WTC11 (cell line): ENCODE measurements around the gene MCAT. TPM values are rescaled to one million over a fixed set of nuclear protein-coding genes. Genes with fewer than 3 reads are reported as not detected.

Experiments used
- ATAC-seq: fragments of 200-7000 bp; cut with Tn5 transposase; 2 replicates; pipeline ENCODE4 v1.10.0; 2021; ENCODE audit warnings: mild to moderate bottlenecking, moderate library complexity
- CTCF ChIA-PET: fragments of 300-600 bp; sonication (Branson Sonifier 250); formaldehyde crosslinking; loops from one replicate; lab custom pipeline; 2021; ENCODE audit warnings: antibody characterized with exemption; lab: Charles Lee
- POLR2A ChIA-PET: fragments of 350-600 bp; sonication (Branson Sonifier 250); formaldehyde crosslinking; loops from one replicate; lab custom pipeline; 2021; ENCODE audit warnings: antibody characterized with exemption; lab: Charles Lee
- DNase-seq: peaks from one replicate; pipeline ENCODE4 v3.0.0; 2021; ENCODE audit warnings: low spot score
- H3K27ac Mint-ChIP-seq: 2 replicates; pipeline ENCODE4 v1.8.0; 2021; ENCODE audit warnings: mixed read lengths
- H3K27me3 Mint-ChIP-seq: 2 replicates; pipeline ENCODE4 v1.8.0; 2021; ENCODE audit warnings: low read depth, mild to moderate bottlenecking, moderate library complexity, mixed read lengths
- H3K36me3 Mint-ChIP-seq: 2 replicates; pipeline ENCODE4 v1.8.0; 2021; ENCODE audit warnings: mixed read lengths
- H3K4me1 Mint-ChIP-seq: 2 replicates; pipeline ENCODE4 v1.8.0; 2022; ENCODE audit warnings: mixed read lengths
- H3K4me3 Mint-ChIP-seq: 2 replicates; pipeline ENCODE4 v1.8.0; 2021; ENCODE audit warnings: mild to moderate bottlenecking, moderate library complexity, mixed read lengths
- H3K9me3 Mint-ChIP-seq: 2 replicates; pipeline ENCODE4 v1.8.0; 2021; ENCODE audit warnings: mixed read lengths
- ATF2 ChIP-seq: sonication (generic); formaldehyde crosslinking; IDR thresholded peaks from 2 replicates; pipeline ENCODE4 v1.8.1; 2022; ENCODE audit warnings: low read depth, missing genetic modification reagents, borderline replicate concordance
- ELF4 ChIP-seq: sonication (generic); formaldehyde crosslinking; IDR thresholded peaks from 2 replicates; pipeline ENCODE4 v1.8.1; 2022; ENCODE audit warnings: low read depth, mild to moderate bottlenecking, moderate library complexity, missing genetic modification reagents
- ESRRA ChIP-seq: sonication (generic); formaldehyde crosslinking; IDR thresholded peaks from 2 replicates; pipeline ENCODE4 v1.8.1; 2022; ENCODE audit warnings: mild to moderate bottlenecking, missing genetic modification reagents, borderline replicate concordance
- IRF1 ChIP-seq: sonication (generic); formaldehyde crosslinking; IDR thresholded peaks from 2 replicates; pipeline ENCODE4 v1.8.0; 2023; ENCODE audit warnings: missing genetic modification reagents
- JUN ChIP-seq: sonication (generic); formaldehyde crosslinking; IDR thresholded peaks from 2 replicates; pipeline ENCODE4 v1.8.0; 2023; ENCODE audit warnings: mild to moderate bottlenecking, missing genetic modification reagents
- NR3C1 ChIP-seq: sonication (generic); formaldehyde crosslinking; conservative IDR thresholded peaks from 2 replicates; pipeline ENCODE4 v1.8.1; 2023; ENCODE audit warnings: low read depth, mild to moderate bottlenecking, missing genetic modification reagents
- SMAD4 ChIP-seq: sonication (generic); formaldehyde crosslinking; IDR thresholded peaks from 2 replicates; pipeline ENCODE4 v1.8.0; 2022; ENCODE audit warnings: mild to moderate bottlenecking, missing genetic modification reagents
- STAT6 ChIP-seq: sonication (generic); formaldehyde crosslinking; conservative IDR thresholded peaks from 2 replicates; pipeline ENCODE4 v1.8.1; 2023; ENCODE audit warnings: mild to moderate bottlenecking, low read depth, missing genetic modification reagents, moderate library complexity
- TCF7 ChIP-seq: sonication (generic); formaldehyde crosslinking; IDR thresholded peaks from 2 replicates; pipeline ENCODE4 v1.8.0; 2022; ENCODE audit warnings: mild to moderate bottlenecking, low read depth, missing genetic modification reagents, moderate library complexity
- ZBTB21 ChIP-seq: sonication (generic); formaldehyde crosslinking; IDR thresholded peaks from 2 replicates; pipeline ENCODE4 v1.8.1; 2023; ENCODE audit warnings: mild to moderate bottlenecking, missing genetic modification reagents, borderline replicate concordance
- ZNF263 ChIP-seq: sonication (generic); formaldehyde crosslinking; IDR thresholded peaks from 2 replicates; pipeline ENCODE4 v1.8.1; 2022; ENCODE audit warnings: low read depth, mild to moderate bottlenecking, moderate library complexity, missing genetic modification reagents
- ZNF532 ChIP-seq: fragments of 250-450 bp; sonication (Bioruptor Pico); IDR thresholded peaks from 2 replicates; pipeline ENCODE4 v1.9.0; 2021; ENCODE audit warnings: mild to moderate bottlenecking, borderline replicate concordance
- total RNA-seq: library from RNA; stranded (reverse); gene quantifications from 3 replicates; pipeline ENCODE4 v1.2.3, GENCODE V29; 2021

MCAT gene
- total RNA-seq, 1 experiment from 2014 or later: 18.5 TPM

- H3K27me3 Mint-ChIP-seq: no peaks in the 10 kb centered on the region
- no peak overlapping the region for H3K27ac Mint-ChIP-seq
- H3K4me1 Mint-ChIP-seq: no peaks in the 10 kb centered on the region
- no peak for DNase-seq
- no peak for TF ChIP-seq IRF1 (CRISPR knock-in tag)
- no peak for TF ChIP-seq TCF7
- TF ChIP-seq ZNF532 (CRISPR knock-in tag): no peak
- TF ChIP-seq ZBTB21 (CRISPR knock-in tag): no peak
- TF ChIP-seq ZNF263 (CRISPR knock-in tag): no peak
- no peak for TF ChIP-seq STAT6 (CRISPR knock-in tag)
- no peak overlapping the region for H3K4me3 Mint-ChIP-seq
- ATAC-seq: no peak
- H3K9me3 Mint-ChIP-seq: no peaks in the 10 kb centered on the region
- ChIA-PET POLR2A (interaction anchor here (0.5 to 1.0 kb wide), 2 partner anchors 24 to 75 kb away, joined by 3 read pairs; no protein-coding TSS in a partner anchor), CTCF (interaction anchor here (0.7 to 1.0 kb wide), 3 partner anchors 18 to 24 kb away, joined by 3 read pairs; partner anchors contain the start of gene TTLL12)
- peaks cover 9% of the 10 kb centered on the region for H3K36me3 Mint-ChIP-seq
These were observed 20.1 kb upstream of the MCAT start for GRCh38 chr22:43163241-43163795.

- ChIA-PET CTCF (interaction anchor here (0.7 to 1.0 kb wide), 4 partner anchors 17 to 66 kb away, joined by 3 read pairs; partner anchors contain the start of gene TTLL12), POLR2A (interaction anchor here (0.5 to 1.0 kb wide), 2 partner anchors 25 to 75 kb away, joined by 3 read pairs; no protein-coding TSS in a partner anchor)
- Mint-ChIP-seq H3K27me3 (no peaks in the 10 kb centered on the region), H3K9me3 (no peaks in the 10 kb centered on the region), H3K4me1 (no peaks in the 10 kb centered on the region), H3K27ac (no peak overlapping the region), H3K36me3 (peaks cover 2% of the 10 kb centered on the region; the same call in 1 of the 2 replicates), H3K4me3 (no peak overlapping the region)
- DNase-seq (no peak), ATAC-seq (no peak)
- no peak for TF ChIP-seq ESRRA (CRISPR knock-in tag)
- TF ChIP-seq ELF4 (CRISPR knock-in tag): no peak
- no peak for TF ChIP-seq JUN (CRISPR knock-in tag)
- TF ChIP-seq ATF2 (CRISPR knock-in tag): no peak
- no peak for TF ChIP-seq SMAD4 (CRISPR knock-in tag)
- no peak for TF ChIP-seq NR3C1 (CRISPR knock-in tag)
These were observed 19.4 kb upstream of the MCAT start for GRCh38 chr22:43162412-43163150.
